GM19324 (cell line): ENCODE data around the gene TRABD.

ENCODE experiments used
- ATAC-seq: cut with Tn5 transposase; IDR thresholded peaks from one replicate; pipeline ENCODE4 v1.9.1; 2021; ENCODE audit warnings: mild to moderate bottlenecking, moderate library complexity; ENCODE audit not compliant: unreplicated experiment, low FRiP score

TRABD gene

GRCh38 chr22:50216055-50216683 is 30.5 kb downstream of the TRABD start:
- no peak for ATAC-seq

- ATAC-seq = no peak
Observed at GRCh38 chr22:50216684-50217520, 31.2 kb downstream of the TRABD start.

- no peak for ATAC-seq
Observed at GRCh38 chr22:50217543-50218152, 31.9 kb downstream of the TRABD start.

- no peak for ATAC-seq
Observed at GRCh38 chr22:50218153-50218995, 32.7 kb downstream of the TRABD start.

- no peak for ATAC-seq
Observed at GRCh38 chr22:50218996-50219727, 33.4 kb downstream of the TRABD start.

- no peak for ATAC-seq
Observed at GRCh38 chr22:50219800-50220602, 34.3 kb downstream of the TRABD start.

- ATAC-seq = no peak
Observed at GRCh38 chr22:50220603-50221409, 35.1 kb downstream of the TRABD start.

- ATAC-seq = no peak
Observed at GRCh38 chr22:50221410-50222300, 35.9 kb downstream of the TRABD start.

GRCh38 chr22:50222508-50222907 is 36.8 kb downstream of the TRABD start:
- no peak for ATAC-seq

- no peak for ATAC-seq
Observed at GRCh38 chr22:50224071-50224470, 38.4 kb downstream of the TRABD start.

GRCh38 chr22:50225200-50225969 is 39.7 kb downstream of the TRABD start:
- ATAC-seq = no peak

- no peak for ATAC-seq
Observed at GRCh38 chr22:50226063-50226874, 40.6 kb downstream of the TRABD start.

- ATAC-seq = no peak
Observed at GRCh38 chr22:50226875-50227165, 41.1 kb downstream of the TRABD start.

- no peak for ATAC-seq
Observed at GRCh38 chr22:50227579-50228215, 42.0 kb downstream of the TRABD start.

- no peak for ATAC-seq
Observed at GRCh38 chr22:50228366-50228765, 42.7 kb downstream of the TRABD start.

- no peak for ATAC-seq
Observed at GRCh38 chr22:50229370-50229769, 43.7 kb downstream of the TRABD start.
